ENCODE measurements around the gene ADGRL2. TPM values are rescaled to one million over a fixed set of nuclear protein-coding genes. Genes with fewer than 3 reads are reported as not detected.

ADGRL2 gene
- polyA plus RNA-seq, 1 experiment = 22.7 TPM

- ChIA-PET CTCF (no interaction called here), POLR2A (no interaction called here)
- no peak for DNase-seq (ENCODE audit: low read depth, low spot score)
These were observed 111.6 kb downstream of the ADGRL2 start for GRCh38 chr1:81912383-81912782.

GRCh38 chr1:81915937-81916336 is 115.2 kb downstream of the ADGRL2 start:
- CTCF ChIA-PET = no interaction called here
- POLR2A ChIA-PET = no interaction called here
- no peak for TF ChIP-seq CTCF (IDR thresholded peaks at IDR 0.05; ENCODE audit: low read depth, low read length)
- H3K27me3 ChIP-seq (ENCODE audit: control insufficient read depth, insufficient read depth, low read length) = no peaks in the 10 kb centered on the region
- no peak overlapping the region for H3K4me3 ChIP-seq (ENCODE audit: low read depth, low read length)
- no peak overlapping the region for H3K27ac ChIP-seq (ENCODE audit: low read depth, low read length)
- no peak for DNase-seq (ENCODE audit: low read depth, low spot score)
- no peaks in the 10 kb centered on the region for H3K9me3 ChIP-seq (ENCODE audit: control insufficient read depth, insufficient read depth, low read length)

More at GRCh38 chr1:81912383-81912782, 111.6 kb downstream of the ADGRL2 start:
- TF ChIP-seq CTCF (IDR thresholded peaks at IDR 0.05; ENCODE audit: low read depth, low read length) = no peak
- no peaks in the 10 kb centered on the region for H3K27me3 ChIP-seq (ENCODE audit: control insufficient read depth, insufficient read depth, low read length)
- H3K4me3 ChIP-seq (ENCODE audit: low read depth, low read length) = no peak overlapping the region
- no peaks in the 10 kb centered on the region for H3K9me3 ChIP-seq (ENCODE audit: control insufficient read depth, insufficient read depth, low read length)
- no peak overlapping the region for H3K27ac ChIP-seq (ENCODE audit: low read depth, low read length)

- Histone ChIP-seq H3K4me3 (ENCODE audit: low read depth, low read length) (peak overlapping the region; percentile 17; the same call in 1 of the 2 replicates), H3K9me3 (ENCODE audit: control insufficient read depth, insufficient read depth, low read length) (no peaks in the 10 kb centered on the region), H3K27ac (ENCODE audit: low read depth, low read length) (peak overlapping the region; percentile 41), H3K27me3 (ENCODE audit: control insufficient read depth, insufficient read depth, low read length) (no peaks in the 10 kb centered on the region)
- no peak for TF ChIP-seq CTCF (IDR thresholded peaks at IDR 0.05; ENCODE audit: low read depth, low read length)
- ChIA-PET CTCF (no interaction called here), POLR2A (no interaction called here)
- peak; percentile 38 for DNase-seq (ENCODE audit: low read depth, low spot score)
These were observed 119.6 kb downstream of the ADGRL2 start for GRCh38 chr1:81920245-81920740.

- H3K27me3 ChIP-seq (ENCODE audit: control insufficient read depth, insufficient read depth, low read length) = no peaks in the 10 kb centered on the region
- DNase-seq (ENCODE audit: low read depth, low spot score) = no peak
- TF ChIP-seq CTCF (IDR thresholded peaks at IDR 0.05; ENCODE audit: low read depth, low read length) = no peak
- no peaks in the 10 kb centered on the region for H3K9me3 ChIP-seq (ENCODE audit: control insufficient read depth, insufficient read depth, low read length)
- CTCF ChIA-PET = no interaction called here
- H3K27ac ChIP-seq (ENCODE audit: low read depth, low read length) = no peak overlapping the region
- POLR2A ChIA-PET = no interaction called here
- no peak overlapping the region for H3K4me3 ChIP-seq (ENCODE audit: low read depth, low read length)
These were observed 120.2 kb downstream of the ADGRL2 start for GRCh38 chr1:81920886-81921285.

GRCh38 chr1:81921344-81921743 is 120.6 kb downstream of the ADGRL2 start:
- TF ChIP-seq CTCF (IDR thresholded peaks at IDR 0.05; ENCODE audit: low read depth, low read length) = no peak
- H3K27ac ChIP-seq (ENCODE audit: low read depth, low read length) = no peak overlapping the region
- ChIA-PET POLR2A (no interaction called here), CTCF (no interaction called here)
- no peaks in the 10 kb centered on the region for H3K9me3 ChIP-seq (ENCODE audit: control insufficient read depth, insufficient read depth, low read length)
- no peak for DNase-seq (ENCODE audit: low read depth, low spot score)
- H3K27me3 ChIP-seq (ENCODE audit: control insufficient read depth, insufficient read depth, low read length) = no peaks in the 10 kb centered on the region
- H3K4me3 ChIP-seq (ENCODE audit: low read depth, low read length) = no peak overlapping the region

Data from AG04450 (cell line).